Measurements from ENCODE around the gene CDRT4. TPM values are rescaled to one million over a fixed set of nuclear protein-coding genes. Genes with fewer than 3 reads are reported as not detected.
A peak's percentile ranks its signal among the peaks of the same experiment; 100 is the strongest.

CDRT4 gene
- total RNA-seq, 4 donors from 2014 or later, result 0.29 to 22.8 (median 4.2) TPM

DNA sequence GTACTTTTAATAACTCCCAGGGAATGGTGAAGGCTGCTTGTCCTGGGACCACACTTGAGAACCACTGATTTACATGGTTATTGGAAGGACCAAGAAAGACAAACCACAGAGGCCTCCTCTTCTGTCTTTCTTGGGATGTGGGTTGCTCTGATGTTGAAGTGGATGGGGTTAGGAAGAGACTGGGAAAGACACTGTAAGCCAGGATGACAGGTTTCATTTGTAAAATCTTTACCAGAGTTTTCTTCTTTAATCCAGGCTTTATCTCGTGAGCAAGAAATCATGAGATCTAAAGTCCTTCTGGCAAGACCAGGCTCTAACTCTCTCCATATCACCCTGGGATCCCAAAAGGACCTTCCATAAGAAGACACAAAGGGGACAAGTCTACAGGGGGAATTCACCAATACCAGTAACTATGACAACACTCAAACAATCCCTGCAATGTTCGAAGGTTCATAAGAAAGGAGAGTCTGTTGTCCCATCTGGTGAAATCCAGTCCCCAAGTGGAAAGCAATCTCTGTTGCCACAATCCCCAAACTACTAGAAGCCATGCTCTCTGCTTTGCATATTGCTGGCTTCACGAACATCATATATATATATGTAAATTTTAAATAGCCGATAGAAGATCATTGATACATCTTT is 44.8 kb upstream of the CDRT4 start:
- peak overlapping the region; percentile 65 to 91 for H3K27ac ChIP-seq
- H3K9me3 ChIP-seq, result no peaks in the 10 kb centered on the region
- intact Hi-C loops (cut with DNase I; ENCODE audit: low total_unique reads), result no loop called here
- peaks cover 0 to 6% of the 10 kb centered on the region in 2 donors for H3K4me1 ChIP-seq
- TF ChIP-seq POLR2A (IDR thresholded peaks at IDR 0.05), result no peak
- TF ChIP-seq, protein P1, sequence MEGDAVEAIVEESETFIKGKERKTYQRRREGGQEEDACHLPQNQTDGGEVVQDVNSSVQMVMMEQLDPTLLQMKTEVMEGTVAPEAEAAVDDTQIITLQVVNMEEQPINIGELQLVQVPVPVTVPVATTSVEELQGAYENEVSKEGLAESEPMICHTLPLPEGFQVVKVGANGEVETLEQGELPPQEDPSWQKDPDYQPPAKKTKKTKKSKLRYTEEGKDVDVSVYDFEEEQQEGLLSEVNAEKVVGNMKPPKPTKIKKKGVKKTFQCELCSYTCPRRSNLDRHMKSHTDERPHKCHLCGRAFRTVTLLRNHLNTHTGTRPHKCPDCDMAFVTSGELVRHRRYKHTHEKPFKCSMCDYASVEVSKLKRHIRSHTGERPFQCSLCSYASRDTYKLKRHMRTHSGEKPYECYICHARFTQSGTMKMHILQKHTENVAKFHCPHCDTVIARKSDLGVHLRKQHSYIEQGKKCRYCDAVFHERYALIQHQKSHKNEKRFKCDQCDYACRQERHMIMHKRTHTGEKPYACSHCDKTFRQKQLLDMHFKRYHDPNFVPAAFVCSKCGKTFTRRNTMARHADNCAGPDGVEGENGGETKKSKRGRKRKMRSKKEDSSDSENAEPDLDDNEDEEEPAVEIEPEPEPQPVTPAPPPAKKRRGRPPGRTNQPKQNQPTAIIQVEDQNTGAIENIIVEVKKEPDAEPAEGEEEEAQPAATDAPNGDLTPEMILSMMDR (IDR thresholded peaks at IDR 0.05), result no peak
- H3K27me3 ChIP-seq, result no peaks in the 10 kb centered on the region
- no peaks in the 10 kb centered on the region for H3K36me3 ChIP-seq
- no peak for DNase-seq
- H3K4me3 ChIP-seq, result no peak overlapping the region

DNA sequence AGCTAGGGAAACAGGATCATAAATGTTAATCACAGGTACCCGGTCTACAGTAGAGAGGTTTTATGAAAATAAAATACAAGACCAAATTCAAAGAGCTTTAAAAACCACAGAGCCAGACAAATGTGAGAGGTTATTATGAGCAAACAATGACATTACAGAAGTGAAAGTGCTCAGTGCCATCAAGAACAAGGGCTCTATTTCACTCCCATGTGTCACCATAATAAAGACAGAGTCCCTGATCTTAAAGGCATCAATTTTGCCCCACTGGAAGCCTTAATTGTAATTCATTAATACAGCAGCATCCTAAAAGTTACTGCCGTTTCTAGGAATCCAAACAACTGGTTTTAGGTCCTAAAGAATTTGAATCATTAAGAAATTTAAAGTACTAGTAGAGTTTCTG is 43.7 kb upstream of the CDRT4 start:
- DNase-seq, result no peak
- Histone ChIP-seq H3K27me3 (no peaks in the 10 kb centered on the region), H3K4me1 (peaks cover 0 to 6% of the 10 kb centered on the region in 2 donors), H3K4me3 (no peak overlapping the region), H3K36me3 (no peaks in the 10 kb centered on the region), H3K27ac (peak overlapping the region in 1 of 2 donors; percentile 91), H3K9me3 (no peaks in the 10 kb centered on the region)
- TF ChIP-seq, protein P1 (IDR thresholded peaks at IDR 0.05), result no peak
- TF ChIP-seq POLR2A (IDR thresholded peaks at IDR 0.05), result no peak
- intact Hi-C loops (cut with DNase I; ENCODE audit: low total_unique reads), result no loop called here

DNA sequence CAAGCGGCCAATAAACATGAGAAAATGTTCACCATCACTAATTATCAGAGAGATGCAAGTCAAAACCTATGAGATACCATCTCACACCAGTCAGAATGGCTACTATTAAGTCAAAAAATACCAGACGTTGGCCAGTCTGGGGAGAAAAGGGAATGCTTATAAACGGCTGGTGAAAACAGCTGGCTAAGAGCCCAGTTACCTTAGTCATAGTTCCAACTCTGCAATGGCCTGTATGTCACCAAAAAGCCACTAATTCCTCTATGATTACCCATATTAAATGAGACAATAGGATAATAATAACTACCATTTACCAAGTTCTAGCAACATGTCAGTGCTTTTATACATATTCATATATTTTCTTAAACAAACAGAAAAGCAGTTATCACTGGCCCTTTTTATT is 42.9 kb upstream of the CDRT4 start:
- no peaks in the 10 kb centered on the region for H3K9me3 ChIP-seq
- H3K27ac ChIP-seq, result no peak overlapping the region
- DNase-seq, result no peak
- no peaks in the 10 kb centered on the region for H3K36me3 ChIP-seq
- no peak overlapping the region for H3K4me3 ChIP-seq
- intact Hi-C loops (cut with DNase I; ENCODE audit: low total_unique reads), result no loop called here
- H3K27me3 ChIP-seq, result no peaks in the 10 kb centered on the region
- TF ChIP-seq, protein P1 (IDR thresholded peaks at IDR 0.05), result no peak
- no peak for TF ChIP-seq POLR2A (IDR thresholded peaks at IDR 0.05)
- peaks cover 0 to 6% of the 10 kb centered on the region in 2 donors for H3K4me1 ChIP-seq

DNA sequence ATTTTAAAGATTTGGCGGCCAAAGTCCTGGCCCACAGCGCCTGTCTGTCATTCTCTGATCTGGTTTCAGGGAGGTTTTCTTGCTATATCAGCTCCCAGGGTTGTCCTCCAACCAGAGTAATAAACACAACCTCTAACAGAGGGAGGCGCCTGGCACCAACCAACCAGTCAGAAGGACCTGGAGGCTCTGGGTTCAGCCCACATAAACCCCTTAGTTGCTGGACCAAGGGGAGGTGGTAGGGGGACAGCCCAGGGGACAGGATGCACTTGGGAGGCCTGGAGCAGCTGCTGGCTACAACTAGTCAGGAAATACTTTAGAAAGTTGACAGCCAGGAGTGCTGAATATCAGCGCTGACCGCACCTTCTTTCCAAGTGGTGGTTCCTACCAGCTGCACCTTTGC is 41.7 kb upstream of the CDRT4 start:
- Histone ChIP-seq H3K4me1 (peaks cover 0 to 6% of the 10 kb centered on the region in 2 donors), H3K4me3 (no peak overlapping the region), H3K27ac (no peak overlapping the region), H3K9me3 (no peaks in the 10 kb centered on the region), H3K27me3 (no peaks in the 10 kb centered on the region), H3K36me3 (no peaks in the 10 kb centered on the region)
- intact Hi-C loops (cut with DNase I; ENCODE audit: low total_unique reads), result no loop called here
- no peak for DNase-seq
- no peak for TF ChIP-seq POLR2A (IDR thresholded peaks at IDR 0.05)
- TF ChIP-seq, protein P1 (IDR thresholded peaks at IDR 0.05), result no peak

DNA sequence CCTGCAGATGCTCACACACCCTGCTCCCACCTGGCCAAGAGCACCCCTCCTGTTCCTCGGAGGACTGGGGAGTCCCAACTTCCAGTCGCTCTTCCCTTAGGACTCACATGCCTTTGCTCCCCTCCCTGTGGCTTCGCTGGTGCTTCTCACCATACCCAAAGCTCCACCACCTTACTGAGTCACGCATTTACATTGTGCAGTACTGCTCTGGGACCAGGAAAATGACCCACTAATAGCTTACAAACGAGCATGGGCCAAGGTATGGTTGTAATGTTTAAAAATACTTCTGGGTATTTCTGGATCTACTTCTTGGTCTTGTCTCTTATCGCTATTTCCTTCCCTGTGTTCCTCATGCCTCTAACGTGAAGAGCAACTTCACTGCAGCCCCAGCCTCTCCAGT is 41.0 kb upstream of the CDRT4 start:
- H3K27me3 ChIP-seq, result no peaks in the 10 kb centered on the region
- peaks cover 0 to under 1% of the 10 kb centered on the region in 2 donors for H3K4me1 ChIP-seq
- H3K27ac ChIP-seq, result no peak overlapping the region
- no peak for DNase-seq
- no peak overlapping the region for H3K4me3 ChIP-seq
- no peak for TF ChIP-seq POLR2A (IDR thresholded peaks at IDR 0.05)
- TF ChIP-seq, protein P1 (IDR thresholded peaks at IDR 0.05), result no peak
- H3K36me3 ChIP-seq, result no peaks in the 10 kb centered on the region
- intact Hi-C loops (cut with DNase I; ENCODE audit: low total_unique reads), result no loop called here
- H3K9me3 ChIP-seq, result no peaks in the 10 kb centered on the region
